Prostate gland (tissue), 2 donors: ENCODE data around the gene MRPS25.

Experiments used
- POLR2A ChIP-seq: fragments of 450-650 bp; IDR thresholded peaks from one replicate; pipeline ENCODE4 v1.6.1; 2016; ENCODE audit warnings: antibody characterized with exemption, mild to moderate bottlenecking
- POLR2AphosphoS5 ChIP-seq: sonication (generic); formaldehyde crosslinking; IDR thresholded peaks from one replicate; pipeline ENCODE4 v1.6.1; 2017; ENCODE audit warnings: antibody characterized with exemption
- TF ChIP-seq, protein P1 (sequence below), 4 experiments: fragments of 200-600 bp in 2 of 4; fragments of 450-650 bp in 2 of 4; sonication (generic) in 2 of 4; IDR thresholded peaks; 1 replicate in 3 of 4; 2 replicates in 1 of 4; pipeline ENCODE4 v1.5.1; 2016 to 2019; ENCODE audit warnings: antibody characterized with exemption in 4 of 4, mild to moderate bottlenecking in 2 of 4, moderate library complexity in 2 of 4

- TF ChIP-seq, protein P1, sequence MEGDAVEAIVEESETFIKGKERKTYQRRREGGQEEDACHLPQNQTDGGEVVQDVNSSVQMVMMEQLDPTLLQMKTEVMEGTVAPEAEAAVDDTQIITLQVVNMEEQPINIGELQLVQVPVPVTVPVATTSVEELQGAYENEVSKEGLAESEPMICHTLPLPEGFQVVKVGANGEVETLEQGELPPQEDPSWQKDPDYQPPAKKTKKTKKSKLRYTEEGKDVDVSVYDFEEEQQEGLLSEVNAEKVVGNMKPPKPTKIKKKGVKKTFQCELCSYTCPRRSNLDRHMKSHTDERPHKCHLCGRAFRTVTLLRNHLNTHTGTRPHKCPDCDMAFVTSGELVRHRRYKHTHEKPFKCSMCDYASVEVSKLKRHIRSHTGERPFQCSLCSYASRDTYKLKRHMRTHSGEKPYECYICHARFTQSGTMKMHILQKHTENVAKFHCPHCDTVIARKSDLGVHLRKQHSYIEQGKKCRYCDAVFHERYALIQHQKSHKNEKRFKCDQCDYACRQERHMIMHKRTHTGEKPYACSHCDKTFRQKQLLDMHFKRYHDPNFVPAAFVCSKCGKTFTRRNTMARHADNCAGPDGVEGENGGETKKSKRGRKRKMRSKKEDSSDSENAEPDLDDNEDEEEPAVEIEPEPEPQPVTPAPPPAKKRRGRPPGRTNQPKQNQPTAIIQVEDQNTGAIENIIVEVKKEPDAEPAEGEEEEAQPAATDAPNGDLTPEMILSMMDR (IDR thresholded peaks at IDR 0.05), result no peak
- TF ChIP-seq POLR2A, result no peak
- TF ChIP-seq POLR2AphosphoS5, result no peak
Measured at GRCh38 chr3:15011174-15011573, 53.9 kb downstream of the MRPS25 start.
